ENCODE measurements around the gene NSD2. TPM values are rescaled to one million over a fixed set of nuclear protein-coding genes. Genes with fewer than 3 reads are reported as not detected.
A peak's percentile ranks its signal among the peaks of the same experiment; 100 is the strongest.
"Not testable (repeated sequence)": the region's sequence is repeated elsewhere in the genome, so short reads cannot be mapped to it uniquely, and the experiment has no call there.

Gene NSD2
- total and polyA plus RNA-seq, 5 experiments from 2014 or later, result 3.8 to 37.4 (median 5.4) TPM

GRCh38 chr4:1998296-1998695 is 127.1 kb downstream of the NSD2 start:
- Mint-ChIP-seq H3K4me3 (no peak overlapping the region), H3K27ac (peak overlapping the region in 1 of 10 donors; percentile 68), H3K36me3 (peaks cover 32 to 74% (median 53%) of the 10 kb centered on the region in 3 donors), H3K27me3 (no peaks in the 10 kb centered on the region), H3K4me1 (peaks cover 41 to 61% (median 55%) of the 10 kb centered on the region in 4 donors), H3K9me3 (peaks cover 5 to 49% (median 30%) of the 10 kb centered on the region in 9 donors)
- POLR2A ChIA-PET, result no interaction called here
- DNase-seq, result no peak
- ATAC-seq, result no peak

GRCh38 chr4:1999308-1999707 is 128.1 kb downstream of the NSD2 start:
- POLR2A ChIA-PET, ATAC-seq, H3K27me3 Mint-ChIP-seq, DNase-seq, H3K27ac Mint-ChIP-seq: not testable (repeated sequence)
- Mint-ChIP-seq H3K4me1 (peaks cover 40 to 64% (median 55%) of the 10 kb centered on the region in 4 donors), H3K4me3 (peak overlapping the region in 1 of 10 donors; percentile 2), H3K36me3 (peaks cover 32 to 76% (median 58%) of the 10 kb centered on the region in 3 donors), H3K9me3 (peaks cover 5 to 49% (median 30%) of the 10 kb centered on the region in 9 donors)

GRCh38 chr4:2003361-2003760 is 132.2 kb downstream of the NSD2 start:
- H3K27me3 Mint-ChIP-seq, H3K4me3 Mint-ChIP-seq, ATAC-seq, DNase-seq, POLR2A ChIA-PET: not testable (repeated sequence)
- Mint-ChIP-seq H3K36me3 (peaks cover 3 to 61% (median 37%) of the 10 kb centered on the region in 3 donors), H3K9me3 (peaks cover 0 to 23% (median 20%) of the 10 kb centered on the region in 9 donors), H3K4me1 (peaks cover 44 to 69% (median 67%) of the 10 kb centered on the region in 4 donors), H3K27ac (peak overlapping the region in 1 of 10 donors; percentile 48)

GRCh38 chr4:2006367-2006766 is 135.2 kb downstream of the NSD2 start:
- peaks cover 26 to 52% (median 47%) of the 10 kb centered on the region in 4 donors for H3K4me1 Mint-ChIP-seq
- H3K27me3 Mint-ChIP-seq, result no peaks in the 10 kb centered on the region
- no peak for DNase-seq
- H3K36me3 Mint-ChIP-seq, result peaks cover 0 to 31% (median 10%) of the 10 kb centered on the region in 3 donors
- POLR2A ChIA-PET, result no interaction called here
- peak overlapping the region in 9 of 10 donors; percentile 16 to 97 (median 84) for H3K4me3 Mint-ChIP-seq
- H3K9me3 Mint-ChIP-seq, result no peaks in the 10 kb centered on the region
- ATAC-seq, result no peak
- H3K27ac Mint-ChIP-seq, result peak overlapping the region in 2 of 10 donors; percentile 28 to 85

GRCh38 chr4:2006956-2007653 is 135.9 kb downstream of the NSD2 start:
- POLR2A ChIA-PET, result no interaction called here
- DNase-seq (no peak), ATAC-seq (no peak)
- Mint-ChIP-seq H3K27ac (peak overlapping the region in 9 of 10 donors; percentile 63 to 97 (median 94)), H3K27me3 (no peaks in the 10 kb centered on the region), H3K4me1 (peaks cover 26 to 50% (median 45%) of the 10 kb centered on the region in 4 donors), H3K4me3 (peak overlapping the region; percentile 84 to 97 (median 92)), H3K9me3 (no peaks in the 10 kb centered on the region), H3K36me3 (peaks cover 0 to 29% (median 8%) of the 10 kb centered on the region in 3 donors)

- peak overlapping the region; percentile 88 to 97 (median 93) for H3K4me3 Mint-ChIP-seq
- peak overlapping the region; percentile 85 to 98 (median 96) for H3K27ac Mint-ChIP-seq
- peak in 2 of 10 donors; percentile 6 to 7 for DNase-seq
- POLR2A ChIA-PET, result interaction anchor here (0.7 to 1.0 kb wide), 3 partner anchors 138 to 296 kb away, joined by 3 to 6 read pairs (median 3); partner anchors contain the start of genes HAUS3, POLN and SLBP
- no peak for ATAC-seq
- H3K9me3 Mint-ChIP-seq, result no peaks in the 10 kb centered on the region
- peaks cover 0 to 20% (median 6%) of the 10 kb centered on the region in 3 donors for H3K36me3 Mint-ChIP-seq
- H3K27me3 Mint-ChIP-seq, result no peaks in the 10 kb centered on the region
- peaks cover 18 to 40% (median 35%) of the 10 kb centered on the region in 4 donors for H3K4me1 Mint-ChIP-seq
Observed at GRCh38 chr4:2007804-2008670, 136.8 kb downstream of the NSD2 start.

- no peak for ATAC-seq
Observed at GRCh38 chr4:2008671-2008920, 137.4 kb downstream of the NSD2 start.

GRCh38 chr4:2008921-2009650 is 137.9 kb downstream of the NSD2 start, which contains the start of gene NELFA:
NELFA (minus strand) TSS chr4:2008974; CDS start chr4:2008959, 15 bp downstream.
- H3K27ac Mint-ChIP-seq, result peak within 1 kb of the TSS; percentile 85 to 98 (median 97)
- POLR2A ChIA-PET, result interaction anchor here (0.7 to 1.0 kb wide), 5 partner anchors 32 to 297 kb away, joined by 3 to 6 read pairs (median 3); partner anchors contain the start of genes HAUS3, POLN and SLBP
- peak within 1 kb of the TSS; percentile 88 to 97 (median 93) for H3K4me3 Mint-ChIP-seq
- H3K27me3 Mint-ChIP-seq, result peaks cover 0 to 1% (median 0%) of the 10 kb centered on the region in 5 donors
- peak; percentile 90 to 99 (median 94) for DNase-seq
- H3K4me1 Mint-ChIP-seq, result peaks cover 18 to 35% (median 31%) of the 10 kb centered on the region in 4 donors
- peak; percentile 79 to 80 for ATAC-seq
- peaks cover 0 to 11% (median 0%) of the 10 kb centered on the region in 3 donors for H3K36me3 Mint-ChIP-seq
- no peaks in the 10 kb centered on the region for H3K9me3 Mint-ChIP-seq

More at GRCh38 chr4:2008671-2008920, 137.4 kb downstream of the NSD2 start:
- Mint-ChIP-seq H3K4me1 (peaks cover 18 to 35% (median 31%) of the 10 kb centered on the region in 4 donors), H3K4me3 (peak overlapping the region; percentile 88 to 97 (median 92)), H3K27me3 (no peaks in the 10 kb centered on the region), H3K27ac (peak overlapping the region; percentile 68 to 98 (median 95)), H3K36me3 (peaks cover 0 to 15% (median 1%) of the 10 kb centered on the region in 3 donors), H3K9me3 (no peaks in the 10 kb centered on the region)
- DNase-seq, result no peak
- POLR2A ChIA-PET, result interaction anchor here (0.7 to 1.0 kb wide), 3 partner anchors 138 to 297 kb away, joined by 3 to 6 read pairs (median 3); partner anchors contain the start of genes HAUS3, POLN and SLBP

GRCh38 chr4:2009651-2010233 is 138.5 kb downstream of the NSD2 start:
- peaks cover 18 to 35% (median 31%) of the 10 kb centered on the region in 4 donors for H3K4me1 Mint-ChIP-seq
- peaks cover 0 to 11% (median 0%) of the 10 kb centered on the region in 3 donors for H3K36me3 Mint-ChIP-seq
- H3K9me3 Mint-ChIP-seq, result no peaks in the 10 kb centered on the region
- H3K4me3 Mint-ChIP-seq, result peak overlapping the region; percentile 88 to 97 (median 92)
- POLR2A ChIA-PET, result interaction anchor here (0.7 to 1.0 kb wide), 2 partner anchors 32 to 48 kb away, joined by 3 to 5 read pairs; a partner anchor contains a TSS
- peaks cover 0 to 5% (median 0%) of the 10 kb centered on the region in 5 donors for H3K27me3 Mint-ChIP-seq
- H3K27ac Mint-ChIP-seq, result peak overlapping the region; percentile 84 to 98 (median 97)
- ATAC-seq, result peak; percentile 34 to 49
- peak; percentile 28 to 71 (median 54) for DNase-seq

GRCh38 chr4:2011583-2011982 is 140.4 kb downstream of the NSD2 start:
- ATAC-seq, result no peak
- no peaks in the 10 kb centered on the region for H3K9me3 Mint-ChIP-seq
- no peak overlapping the region for H3K4me3 Mint-ChIP-seq
- DNase-seq, result no peak
- H3K27me3 Mint-ChIP-seq, result peaks cover 0 to 9% (median 0%) of the 10 kb centered on the region in 5 donors
- peaks cover 0 to 4% (median 0%) of the 10 kb centered on the region in 3 donors for H3K36me3 Mint-ChIP-seq
- H3K4me1 Mint-ChIP-seq, result peaks cover 12 to 23% (median 19%) of the 10 kb centered on the region in 4 donors
- no peak overlapping the region for H3K27ac Mint-ChIP-seq
- POLR2A ChIA-PET, result no interaction called here

- POLR2A ChIA-PET, result no interaction called here
- H3K27ac Mint-ChIP-seq, result no peak overlapping the region
- no peaks in the 10 kb centered on the region for H3K36me3 Mint-ChIP-seq
- no peak for DNase-seq
- H3K27me3 Mint-ChIP-seq, result peaks cover 1 to 20% (median 4%) of the 10 kb centered on the region in 5 donors
- no peaks in the 10 kb centered on the region for H3K9me3 Mint-ChIP-seq
- peaks cover under 1 to 7% (median 4%) of the 10 kb centered on the region in 4 donors for H3K4me1 Mint-ChIP-seq
- no peak for ATAC-seq
- no peak overlapping the region for H3K4me3 Mint-ChIP-seq
Observed at GRCh38 chr4:2015008-2015407, 143.8 kb downstream of the NSD2 start.
